ENCODE measurements around the gene PFKP.

The PFKP gene

GRCh38 chr10:3077940-3078630 lies 10.7 kb downstream of the PFKP start:
- Histone ChIP-seq H4K20me1 (ENCODE audit: insufficient read depth, low read length, poor library complexity, severe bottlenecking) (peaks cover 84% of the 10 kb centered on the region), H2AFZ (ENCODE audit: low read length) (no peak overlapping the region), H3K79me2 (ENCODE audit: insufficient read depth, low read length) (peaks cover 97% of the 10 kb centered on the region), H3F3A (ENCODE audit: low read depth) (no peaks in the 10 kb centered on the region), H3K4me1 (ENCODE audit: insufficient read depth, low read length, poor library complexity, severe bottlenecking) (peaks cover 13% of the 10 kb centered on the region), H3K9me2 (replicated peaks; ENCODE audit: low read depth, low read length) (no peaks in the 10 kb centered on the region), H3K4me2 (ENCODE audit: low read depth, low read length, poor library complexity, severe bottlenecking) (no peak overlapping the region), H3K27me3 (ENCODE audit: insufficient read depth, low read length, poor library complexity, severe bottlenecking) (no peaks in the 10 kb centered on the region), H3K4me3 (ENCODE audit: low read length, poor library complexity, severe bottlenecking) (no peak overlapping the region), H3K36me3 (ENCODE audit: insufficient read depth, low read length) (peaks cover 56% of the 10 kb centered on the region; the same call in 1 of the 2 replicates), H3K9me3 (ENCODE audit: insufficient read depth, low read depth, low read length) (no peaks in the 10 kb centered on the region), H3K9ac (ENCODE audit: low read depth, low read length, poor library complexity, severe bottlenecking) (no peak overlapping the region)
- TF ChIP-seq CTCF (conservative IDR thresholded peaks at IDR 0.05; ENCODE audit: low read length) (no peak), EZH2phosphoT487 (IDR thresholded peaks at IDR 0.05; ENCODE audit: borderline replicate concordance) (no peak)

GRCh38 chr10:3081383-3081981 lies 14.1 kb downstream of the PFKP start:
- TF ChIP-seq CTCF (conservative IDR thresholded peaks at IDR 0.05; ENCODE audit: low read length) = no peak
- no peak for TF ChIP-seq EZH2phosphoT487 (IDR thresholded peaks at IDR 0.05; ENCODE audit: borderline replicate concordance)
- Histone ChIP-seq H3K36me3 (ENCODE audit: insufficient read depth, low read length) (peaks cover 63% of the 10 kb centered on the region; the same call in 1 of the 2 replicates), H3K4me3 (ENCODE audit: low read length, poor library complexity, severe bottlenecking) (no peak overlapping the region), H3K4me1 (ENCODE audit: insufficient read depth, low read length, poor library complexity, severe bottlenecking) (peaks cover 3% of the 10 kb centered on the region), H3K9me2 (replicated peaks; ENCODE audit: low read depth, low read length) (no peaks in the 10 kb centered on the region), H3K27me3 (ENCODE audit: insufficient read depth, low read length, poor library complexity, severe bottlenecking) (no peaks in the 10 kb centered on the region), H4K20me1 (ENCODE audit: insufficient read depth, low read length, poor library complexity, severe bottlenecking) (peaks cover 74% of the 10 kb centered on the region), H3K9me3 (ENCODE audit: insufficient read depth, low read depth, low read length) (no peaks in the 10 kb centered on the region), H3K79me2 (ENCODE audit: insufficient read depth, low read length) (peaks cover 88% of the 10 kb centered on the region), H3K9ac (ENCODE audit: low read depth, low read length, poor library complexity, severe bottlenecking) (no peak overlapping the region), H3K4me2 (ENCODE audit: low read depth, low read length, poor library complexity, severe bottlenecking) (no peak overlapping the region), H2AFZ (ENCODE audit: low read length) (no peak overlapping the region), H3F3A (ENCODE audit: low read depth) (no peaks in the 10 kb centered on the region)

- Histone ChIP-seq H3K4me2 (ENCODE audit: low read depth, low read length, poor library complexity, severe bottlenecking) (no peak overlapping the region), H3K9me2 (replicated peaks; ENCODE audit: low read depth, low read length) (no peaks in the 10 kb centered on the region), H3K4me3 (ENCODE audit: low read length, poor library complexity, severe bottlenecking) (no peak overlapping the region), H4K20me1 (ENCODE audit: insufficient read depth, low read length, poor library complexity, severe bottlenecking) (peaks cover 75% of the 10 kb centered on the region), H3F3A (ENCODE audit: low read depth) (no peaks in the 10 kb centered on the region), H2AFZ (ENCODE audit: low read length) (no peak overlapping the region), H3K9ac (ENCODE audit: low read depth, low read length, poor library complexity, severe bottlenecking) (no peak overlapping the region), H3K27me3 (ENCODE audit: insufficient read depth, low read length, poor library complexity, severe bottlenecking) (no peaks in the 10 kb centered on the region), H3K79me2 (ENCODE audit: insufficient read depth, low read length) (peaks cover 88% of the 10 kb centered on the region), H3K9me3 (ENCODE audit: insufficient read depth, low read depth, low read length) (no peaks in the 10 kb centered on the region), H3K36me3 (ENCODE audit: insufficient read depth, low read length) (peaks cover 59% of the 10 kb centered on the region; the same call in 1 of the 2 replicates), H3K4me1 (ENCODE audit: insufficient read depth, low read length, poor library complexity, severe bottlenecking) (peaks cover 3% of the 10 kb centered on the region)
- TF ChIP-seq CTCF (conservative IDR thresholded peaks at IDR 0.05; ENCODE audit: low read length) = no peak
- no peak for TF ChIP-seq EZH2phosphoT487 (IDR thresholded peaks at IDR 0.05; ENCODE audit: borderline replicate concordance)
Measured at GRCh38 chr10:3082290-3082689, 14.9 kb downstream of the PFKP start.
